NB4 (cell line): ENCODE measurements around the gene EFCAB9.
A peak's percentile ranks its signal among the peaks of the same experiment; 100 is the strongest.
"Not testable (repeated sequence)": the region's sequence is repeated elsewhere in the genome, so short reads cannot be mapped to it uniquely, and the experiment has no call there.

Experiments
- DNase-seq: peaks from one replicate; pipeline ENCODE4 v3.0.0; 2010; ENCODE audit warnings: low read depth
- H3K4me3 ChIP-seq: one replicate; pipeline ENCODE4 v1.5.1; 2011; ENCODE audit warnings: mild to moderate bottlenecking, low read depth, low read length, moderate library complexity
- MYC ChIP-seq: IDR thresholded peaks from 2 replicates; pipeline ENCODE4 v1.6.1; 2011; ENCODE audit warnings: low read depth, low read length
- POLR2A ChIP-seq: IDR thresholded peaks from 2 replicates; pipeline ENCODE4 v1.6.1; 2011; ENCODE audit warnings: mild to moderate bottlenecking; ENCODE audit not compliant: insufficient read length; ENCODE audit errors: extremely low read depth
- TF ChIP-seq, protein P1 (sequence below): IDR thresholded peaks from 2 replicates; pipeline ENCODE4 v1.6.1; 2011; ENCODE audit warnings: low read depth, low read length
- TF ChIP-seq, protein P2 (sequence below): IDR thresholded peaks from one replicate; pipeline ENCODE4 v1.5.1; 2012; ENCODE audit warnings: low read depth, low read length

EFCAB9 gene

DNA sequence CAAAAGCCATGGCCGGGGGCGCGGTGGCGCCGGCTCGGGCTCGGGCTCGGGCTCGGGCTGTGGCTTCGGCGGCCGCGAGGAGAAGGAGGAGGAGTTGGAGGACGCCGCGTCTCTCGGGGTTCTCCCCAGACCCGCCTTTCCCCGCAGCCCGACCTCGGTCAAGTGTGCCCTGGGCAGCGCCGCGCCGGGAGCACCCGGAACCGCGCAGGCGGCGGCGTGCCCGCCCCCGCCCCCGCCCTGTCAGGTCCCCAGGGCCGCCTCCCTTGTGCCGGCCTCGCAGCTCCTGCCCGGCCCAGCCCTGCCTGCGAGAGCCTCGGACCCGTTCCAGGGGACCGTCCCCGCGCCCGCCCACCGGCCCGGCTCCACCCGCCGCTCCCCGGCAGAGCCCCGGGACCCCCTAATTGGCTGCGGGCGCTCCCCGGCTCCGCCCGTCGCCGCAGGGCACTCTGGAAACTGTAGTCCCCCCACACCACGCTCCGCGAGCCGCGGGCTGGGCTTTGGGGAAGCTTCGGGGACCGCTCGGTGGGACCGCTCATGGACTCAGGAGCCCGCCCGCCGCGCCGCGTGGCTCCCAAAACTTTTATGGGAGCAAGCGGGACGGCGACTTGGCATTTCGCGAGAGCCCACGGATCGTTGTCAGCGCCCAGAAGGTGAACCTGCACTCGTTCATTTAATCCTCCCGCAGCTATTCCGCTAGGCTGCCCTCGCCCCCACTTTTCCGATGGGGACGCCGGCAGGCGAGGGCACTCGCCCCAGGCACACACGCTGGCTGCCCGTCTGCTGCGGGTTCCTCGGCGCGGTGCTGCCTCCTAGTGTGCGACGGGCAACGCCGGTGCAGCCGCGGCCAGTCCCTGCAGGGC lies 5.7 kb upstream of the EFCAB9 start, which contains the start of gene STK10:
STK10 (minus strand) TSS at position 192 of the 860 bp plus-strand sequence; CDS start at position 10, 182 bp downstream.
- TF ChIP-seq POLR2A = peak; percentile 50
- TF ChIP-seq, protein P1, sequence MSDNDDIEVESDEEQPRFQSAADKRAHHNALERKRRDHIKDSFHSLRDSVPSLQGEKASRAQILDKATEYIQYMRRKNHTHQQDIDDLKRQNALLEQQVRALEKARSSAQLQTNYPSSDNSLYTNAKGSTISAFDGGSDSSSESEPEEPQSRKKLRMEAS = peak; percentile 76
- TF ChIP-seq MYC = peak; percentile 82
- TF ChIP-seq, protein P2, sequence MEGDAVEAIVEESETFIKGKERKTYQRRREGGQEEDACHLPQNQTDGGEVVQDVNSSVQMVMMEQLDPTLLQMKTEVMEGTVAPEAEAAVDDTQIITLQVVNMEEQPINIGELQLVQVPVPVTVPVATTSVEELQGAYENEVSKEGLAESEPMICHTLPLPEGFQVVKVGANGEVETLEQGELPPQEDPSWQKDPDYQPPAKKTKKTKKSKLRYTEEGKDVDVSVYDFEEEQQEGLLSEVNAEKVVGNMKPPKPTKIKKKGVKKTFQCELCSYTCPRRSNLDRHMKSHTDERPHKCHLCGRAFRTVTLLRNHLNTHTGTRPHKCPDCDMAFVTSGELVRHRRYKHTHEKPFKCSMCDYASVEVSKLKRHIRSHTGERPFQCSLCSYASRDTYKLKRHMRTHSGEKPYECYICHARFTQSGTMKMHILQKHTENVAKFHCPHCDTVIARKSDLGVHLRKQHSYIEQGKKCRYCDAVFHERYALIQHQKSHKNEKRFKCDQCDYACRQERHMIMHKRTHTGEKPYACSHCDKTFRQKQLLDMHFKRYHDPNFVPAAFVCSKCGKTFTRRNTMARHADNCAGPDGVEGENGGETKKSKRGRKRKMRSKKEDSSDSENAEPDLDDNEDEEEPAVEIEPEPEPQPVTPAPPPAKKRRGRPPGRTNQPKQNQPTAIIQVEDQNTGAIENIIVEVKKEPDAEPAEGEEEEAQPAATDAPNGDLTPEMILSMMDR = peak; percentile 74

DNA sequence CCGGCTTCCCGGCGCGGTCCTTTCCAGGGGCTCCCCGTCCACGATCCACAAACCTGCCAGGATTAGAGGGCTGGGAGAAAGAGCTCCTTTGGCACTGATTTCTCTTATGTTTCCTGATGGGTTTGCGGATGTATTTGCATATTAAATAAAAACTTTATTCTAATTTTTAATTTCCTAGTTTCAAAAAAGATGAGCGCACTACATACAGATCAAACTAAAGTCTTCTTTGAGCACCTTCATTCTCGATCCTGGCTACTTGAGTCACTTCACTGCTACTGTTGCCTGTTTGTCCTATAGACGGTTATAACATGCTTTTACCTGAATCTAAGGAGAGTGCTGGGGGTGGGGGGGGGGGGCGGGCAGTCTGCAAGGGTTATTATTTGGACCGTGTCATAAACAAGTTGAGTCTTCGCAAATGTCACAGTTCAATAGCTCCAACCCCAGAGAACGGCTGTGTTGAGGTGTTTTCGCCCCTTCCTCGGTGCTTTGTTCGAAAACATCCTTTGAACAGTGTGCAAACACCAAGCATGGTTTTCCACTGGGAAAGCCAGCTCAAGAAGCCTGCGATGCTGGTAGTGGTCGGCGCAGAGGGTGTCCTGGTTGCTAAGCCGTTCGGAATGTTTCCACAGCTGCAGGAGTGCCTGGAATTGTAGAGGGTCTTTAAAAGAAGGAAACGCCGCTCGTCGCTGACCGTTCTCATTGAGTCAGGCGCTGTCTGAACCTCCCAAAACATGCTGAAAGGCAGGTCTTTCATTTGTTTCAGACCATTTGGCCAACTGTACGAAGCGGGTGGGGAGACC lies 4.9 kb upstream of the EFCAB9 start:
- TF ChIP-seq POLR2A (no peak), MYC (no peak)
- TF ChIP-seq, protein P2 = no peak
- TF ChIP-seq, protein P1 = no peak; the same call in 1 of the 2 replicates
- DNase-seq = no peak
- peak overlapping the region; percentile 66 for H3K4me3 ChIP-seq

More for the DNA sequence above, 5.7 kb upstream of the EFCAB9 start, which contains the start of gene STK10:
- peak; percentile 97 for DNase-seq
- H3K4me3 ChIP-seq = peak within 1 kb of the TSS; percentile 97

DNA sequence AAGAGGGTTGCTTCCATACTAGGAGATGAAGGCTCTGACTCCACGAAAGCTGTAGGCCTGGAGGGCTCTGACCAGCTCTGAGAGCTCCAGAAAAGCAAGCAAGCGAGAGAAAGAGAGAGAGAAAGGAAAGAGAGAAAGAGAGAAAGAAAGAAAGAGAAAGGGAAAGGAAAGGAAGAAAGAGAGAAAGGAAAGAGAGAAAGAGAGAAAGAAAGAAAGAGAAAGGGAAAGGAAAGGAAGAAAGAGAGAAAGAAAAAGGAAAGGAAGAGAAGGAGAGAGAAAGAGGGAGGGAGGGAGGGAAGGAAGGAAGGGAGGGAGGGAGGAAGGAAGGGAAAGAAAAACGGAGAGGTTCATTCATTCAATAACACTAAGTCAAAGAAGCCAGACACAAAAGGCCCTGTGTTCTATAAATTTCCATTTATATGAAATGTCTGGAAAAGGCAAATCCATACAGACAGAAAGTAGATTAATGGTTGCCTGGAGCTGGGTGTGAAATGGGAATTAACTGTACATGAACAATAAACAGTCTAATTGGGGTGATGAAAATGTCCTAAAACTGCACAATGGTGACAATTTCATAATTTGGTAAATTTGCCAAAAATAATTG lies 4.2 kb upstream of the EFCAB9 start:
- peak overlapping the region; percentile 66 for H3K4me3 ChIP-seq
- no peak for DNase-seq
- TF ChIP-seq POLR2A = no peak
- TF ChIP-seq, protein P1 = no peak
- TF ChIP-seq, protein P2 = no peak
- TF ChIP-seq MYC = no peak

DNA sequence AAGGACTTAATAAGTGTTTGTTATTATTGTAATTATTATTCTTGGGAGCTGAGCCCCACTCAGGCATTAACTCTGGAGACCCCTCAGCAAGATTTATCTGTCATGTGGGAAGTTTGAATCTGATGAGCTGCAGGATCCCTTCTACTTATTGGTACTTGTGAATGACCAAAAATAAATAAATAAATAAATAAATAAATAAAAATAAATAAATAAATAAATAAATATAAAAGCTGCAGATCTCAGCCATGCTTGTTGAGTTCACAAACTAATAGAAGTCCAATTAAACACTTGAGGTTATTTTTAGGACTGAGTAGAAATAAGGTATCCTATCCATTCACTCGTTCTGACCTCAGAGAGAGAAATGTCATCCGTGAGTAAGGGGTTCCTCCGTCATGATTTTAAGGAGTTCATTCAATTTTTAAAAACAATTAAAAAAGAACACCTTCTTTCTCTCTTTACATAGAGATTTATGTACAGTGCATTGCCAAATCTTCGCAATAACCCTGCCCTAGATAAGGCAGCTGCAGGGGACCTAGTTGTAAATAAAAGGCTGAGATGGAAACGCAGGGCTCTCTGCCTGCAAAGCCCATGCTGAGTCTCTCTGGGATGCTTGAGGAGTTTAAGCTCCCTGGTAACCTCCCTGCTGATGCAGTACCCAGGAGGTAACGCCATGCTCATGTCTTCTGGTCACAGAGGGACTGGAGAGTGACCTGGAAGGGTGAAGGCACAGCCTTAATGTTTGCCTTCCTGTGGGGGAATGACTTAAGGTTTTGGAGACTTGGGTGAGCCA lies 1.2 kb downstream of the EFCAB9 start:
- TF ChIP-seq, protein P1 = no peak
- TF ChIP-seq POLR2A (no peak), MYC (no peak)
- TF ChIP-seq, protein P2 = no peak
- H3K4me3 ChIP-seq = no peak overlapping the region
- no peak for DNase-seq

DNA sequence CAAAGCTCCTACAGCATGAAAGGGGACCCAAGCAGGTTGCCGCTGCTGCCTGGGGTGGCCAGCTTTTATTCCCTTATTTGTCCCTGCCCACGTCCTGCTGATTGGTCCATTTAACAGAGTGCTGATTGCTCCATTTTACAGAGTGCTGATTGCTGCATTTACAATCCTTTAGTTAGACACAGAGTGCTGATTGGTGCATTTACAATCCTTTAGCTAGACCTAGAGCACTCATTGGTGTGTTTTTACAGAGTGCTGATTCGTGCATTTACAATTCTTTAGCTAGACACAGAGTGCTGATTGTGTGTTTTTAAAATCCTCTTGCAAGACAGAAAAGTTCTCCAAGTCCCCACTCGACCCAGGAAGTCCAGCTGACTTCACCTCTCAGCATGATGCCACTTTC lies 3.8 kb downstream of the EFCAB9 start:
- not testable (repeated sequence) for H3K4me3 ChIP-seq

DNA sequence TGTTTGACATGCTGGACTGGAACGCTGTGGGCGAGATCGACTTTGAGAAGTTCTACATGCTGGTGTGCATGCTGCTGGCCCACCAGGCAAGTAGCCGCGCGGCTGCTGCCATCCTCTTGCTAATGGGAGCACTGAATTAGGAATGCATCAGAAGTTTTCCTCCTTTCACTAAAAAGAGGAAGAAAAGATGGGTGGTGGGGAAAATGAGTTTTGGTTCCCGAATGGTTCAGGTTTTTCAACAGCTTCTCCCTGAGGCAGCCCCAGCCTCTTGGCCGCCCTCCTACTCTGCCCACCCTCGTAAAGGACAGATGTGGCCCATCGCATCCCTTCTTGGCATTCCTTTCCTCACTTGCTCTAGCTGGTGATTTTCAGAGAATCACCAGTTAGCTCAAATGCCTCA lies 5.5 kb downstream of the EFCAB9 start:
- no peak for DNase-seq
- TF ChIP-seq POLR2A (no peak), MYC (no peak)
- TF ChIP-seq, protein P2 = no peak
- TF ChIP-seq, protein P1 = no peak
- no peak overlapping the region for H3K4me3 ChIP-seq

More for the DNA sequence above, 3.8 kb downstream of the EFCAB9 start:
- DNase-seq = not testable (repeated sequence)
